HG03432 (cell line): Measurements from ENCODE around the gene RBM23.
A peak's percentile ranks its signal among the peaks of the same experiment; 100 is the strongest.
"Not testable (repeated sequence)": the region's sequence is repeated elsewhere in the genome, so short reads cannot be mapped to it uniquely, and the experiment has no call there.

Experiments
- ATAC-seq: cut with Tn5 transposase; IDR thresholded peaks from one replicate; pipeline ENCODE4 v1.9.1; 2021; ENCODE audit warnings: mild to moderate bottlenecking, moderate library complexity; ENCODE audit not compliant: unreplicated experiment

RBM23 gene

GRCh38 chr14:22920697-22921096 is 1.7 kb upstream of the RBM23 start:
- no peak for ATAC-seq

DNA sequence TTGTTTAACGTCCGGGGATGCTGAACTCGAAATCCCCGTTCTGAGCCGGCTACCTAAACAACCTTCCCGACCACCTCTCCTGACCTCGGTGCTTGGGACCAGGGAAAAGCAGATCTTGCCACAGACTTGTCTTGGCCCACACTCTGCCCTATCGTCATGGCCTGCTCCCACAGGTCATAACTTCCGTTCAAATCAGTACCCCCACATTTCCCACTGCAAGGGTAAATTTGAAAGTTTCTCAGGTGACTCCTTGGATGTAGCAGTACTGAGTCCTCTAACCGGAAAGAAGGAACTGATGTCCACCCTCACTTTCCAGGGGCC is 612 bp upstream of the RBM23 start:
- peak; percentile 16 for ATAC-seq

DNA sequence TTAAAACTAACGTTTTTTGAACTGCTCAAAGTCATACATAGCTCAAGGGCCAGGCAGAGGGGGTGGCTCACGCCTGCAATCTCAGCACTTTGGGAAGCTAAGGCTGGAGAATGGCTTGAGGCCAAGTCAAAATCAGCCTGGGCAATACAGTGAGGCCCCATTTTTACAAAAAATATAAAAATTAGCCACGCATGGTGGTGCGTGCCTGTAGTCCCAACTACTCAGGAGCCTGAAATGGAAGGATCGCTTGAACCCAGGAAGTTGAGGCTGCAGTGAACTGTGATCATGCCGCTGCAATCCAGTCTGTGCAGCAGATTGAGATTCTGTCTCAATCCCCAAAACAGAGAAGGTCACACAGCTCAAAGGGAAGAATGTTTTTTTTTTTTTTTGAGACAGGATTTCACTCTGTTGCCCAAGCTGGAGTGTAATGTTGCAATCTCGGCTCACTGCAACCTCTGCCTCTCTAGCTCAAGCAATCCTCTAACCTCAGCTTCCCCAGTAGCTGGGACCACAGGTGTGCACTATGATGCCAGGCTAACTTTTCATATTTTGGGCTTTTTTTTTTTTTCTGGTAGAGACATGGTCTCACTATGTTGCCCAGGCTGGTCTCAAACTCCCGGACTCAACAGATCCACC is 2.9 kb downstream of the RBM23 start:
- no peak for ATAC-seq

DNA sequence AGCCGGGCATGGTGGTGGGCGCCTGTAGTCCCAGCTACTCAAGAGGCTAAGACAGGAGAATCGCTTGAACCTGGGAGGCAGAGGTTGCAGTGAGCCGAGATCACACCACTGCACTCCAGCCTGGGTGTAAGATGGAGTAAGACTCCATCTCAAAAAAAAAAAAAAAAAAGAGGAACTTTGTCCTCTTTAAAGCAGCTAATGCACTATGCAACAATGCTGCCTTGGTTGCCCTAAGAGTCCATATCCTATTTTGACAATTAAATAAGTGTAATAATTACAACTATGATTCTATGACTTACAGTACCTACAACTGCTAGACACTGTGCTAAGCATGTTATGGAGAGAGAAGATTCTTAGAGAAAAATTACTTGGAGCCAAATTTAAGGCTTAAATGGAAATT is 4.1 kb downstream of the RBM23 start:
- ATAC-seq, result not testable (repeated sequence)

DNA sequence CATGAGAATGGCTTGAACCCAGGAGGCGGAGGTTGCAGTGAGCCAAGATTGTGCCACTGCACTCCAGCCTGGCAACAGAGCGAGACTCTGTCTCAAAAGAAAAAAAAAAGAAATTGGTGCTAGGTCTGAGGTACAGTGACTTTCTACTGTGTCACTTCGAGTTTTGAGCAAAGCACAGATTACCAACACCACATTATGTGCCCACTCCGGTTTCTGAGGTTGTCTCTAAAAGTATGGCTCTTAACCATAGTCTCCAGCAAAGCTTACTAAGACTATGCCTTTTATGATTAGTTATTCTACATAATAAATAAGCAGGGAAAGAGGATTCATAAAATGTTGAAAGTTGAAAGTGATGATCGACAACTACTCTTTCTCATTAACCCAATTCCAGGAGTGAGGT is 8.0 kb downstream of the RBM23 start:
- no peak for ATAC-seq

GRCh38 chr14:22908601-22909000 is 10.3 kb downstream of the RBM23 start:
- no peak for ATAC-seq

GRCh38 chr14:22907429-22907828 is 11.5 kb downstream of the RBM23 start:
- ATAC-seq, result no peak

DNA sequence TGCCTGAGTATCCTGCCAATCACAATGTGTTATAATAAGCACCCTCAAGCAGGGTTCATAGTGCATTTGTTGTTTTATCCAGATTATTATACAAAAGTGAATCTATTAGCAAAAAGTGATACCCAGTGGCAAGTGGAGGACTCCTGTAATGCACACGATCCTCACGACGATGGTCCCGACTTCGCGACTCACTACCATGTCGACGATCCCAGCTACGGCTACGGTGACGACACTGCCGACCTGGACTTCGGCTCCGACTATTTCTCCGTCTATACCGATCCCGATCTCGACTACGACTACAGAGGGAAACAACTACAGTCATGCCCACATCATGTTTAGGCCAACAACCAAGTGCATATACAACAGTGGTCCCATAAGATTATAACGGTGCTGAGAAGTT is 12.9 kb downstream of the RBM23 start:
- ATAC-seq, result no peak

GRCh38 chr14:22905627-22906026 is 13.3 kb downstream of the RBM23 start:
- no peak for ATAC-seq

DNA sequence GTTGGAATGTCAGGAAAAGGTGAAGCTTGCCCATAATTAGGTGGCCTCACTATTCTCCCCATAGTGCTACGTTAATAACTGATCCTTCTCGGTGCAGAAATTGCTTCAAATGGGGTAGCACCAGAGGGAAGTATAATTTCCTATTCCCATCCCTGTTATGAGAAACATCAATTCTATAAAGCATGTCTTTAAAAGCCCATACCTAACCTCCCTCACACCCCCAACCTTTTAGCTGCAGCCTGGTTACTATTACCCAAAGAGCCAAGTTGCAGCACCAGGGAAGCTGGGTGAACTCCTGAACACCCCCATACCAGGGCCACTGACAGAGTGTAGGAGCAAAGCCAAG is 15.2 kb downstream of the RBM23 start:
- no peak for ATAC-seq

DNA sequence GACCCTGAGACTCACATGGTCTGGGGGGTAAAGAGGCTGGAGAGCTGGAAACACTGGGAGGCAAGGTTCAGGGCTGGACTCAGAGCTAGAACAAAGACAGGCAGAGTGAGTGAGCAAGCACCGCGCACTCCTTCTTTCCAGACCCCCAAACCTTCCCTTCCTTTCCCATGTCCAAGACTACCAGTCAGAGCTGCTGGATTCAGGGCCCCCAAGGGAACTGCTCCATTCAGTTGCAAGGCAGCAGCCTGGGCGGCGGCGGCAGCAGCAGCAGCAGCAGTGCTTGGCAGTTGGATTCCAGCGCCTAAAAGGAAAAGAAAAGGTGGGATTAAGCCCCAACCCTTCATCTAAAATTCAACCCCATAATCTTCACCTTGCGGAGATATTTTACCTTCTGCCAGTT is 17.1 kb downstream of the RBM23 start:
- ATAC-seq, result no peak

DNA sequence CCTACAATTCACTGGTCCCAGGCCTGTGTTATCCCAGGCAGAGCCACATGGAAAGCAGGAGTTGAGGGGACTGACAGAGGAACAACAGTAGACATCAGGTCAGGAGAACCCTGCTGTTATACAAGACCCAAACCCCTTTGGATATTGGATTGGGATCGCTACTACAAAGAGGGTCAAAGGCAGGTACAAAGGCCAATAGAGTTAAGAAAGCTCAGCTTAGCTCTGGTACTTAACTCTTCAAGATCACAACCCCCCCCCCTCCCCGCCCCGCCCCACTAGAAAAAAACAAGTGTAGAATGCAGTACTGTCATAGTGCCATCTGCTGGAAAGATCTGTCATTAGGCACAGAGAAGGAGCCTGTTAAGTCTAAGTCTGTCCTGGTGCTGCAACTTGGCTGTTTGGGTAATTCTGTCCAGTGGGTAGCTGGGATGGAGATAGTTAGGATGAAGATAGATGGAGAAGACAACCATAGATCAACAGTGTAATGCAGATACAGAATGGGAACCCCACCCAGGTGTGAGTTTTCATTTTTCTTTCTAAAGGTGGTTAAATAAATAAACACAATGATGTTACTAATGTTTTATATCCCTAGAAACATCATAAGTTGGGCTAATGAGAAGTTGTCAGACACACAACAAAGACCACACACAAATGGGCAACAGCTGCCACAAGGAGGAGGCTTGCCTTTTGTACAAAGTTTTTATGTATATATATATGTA is 18.7 kb downstream of the RBM23 start:
- ATAC-seq, result no peak

DNA sequence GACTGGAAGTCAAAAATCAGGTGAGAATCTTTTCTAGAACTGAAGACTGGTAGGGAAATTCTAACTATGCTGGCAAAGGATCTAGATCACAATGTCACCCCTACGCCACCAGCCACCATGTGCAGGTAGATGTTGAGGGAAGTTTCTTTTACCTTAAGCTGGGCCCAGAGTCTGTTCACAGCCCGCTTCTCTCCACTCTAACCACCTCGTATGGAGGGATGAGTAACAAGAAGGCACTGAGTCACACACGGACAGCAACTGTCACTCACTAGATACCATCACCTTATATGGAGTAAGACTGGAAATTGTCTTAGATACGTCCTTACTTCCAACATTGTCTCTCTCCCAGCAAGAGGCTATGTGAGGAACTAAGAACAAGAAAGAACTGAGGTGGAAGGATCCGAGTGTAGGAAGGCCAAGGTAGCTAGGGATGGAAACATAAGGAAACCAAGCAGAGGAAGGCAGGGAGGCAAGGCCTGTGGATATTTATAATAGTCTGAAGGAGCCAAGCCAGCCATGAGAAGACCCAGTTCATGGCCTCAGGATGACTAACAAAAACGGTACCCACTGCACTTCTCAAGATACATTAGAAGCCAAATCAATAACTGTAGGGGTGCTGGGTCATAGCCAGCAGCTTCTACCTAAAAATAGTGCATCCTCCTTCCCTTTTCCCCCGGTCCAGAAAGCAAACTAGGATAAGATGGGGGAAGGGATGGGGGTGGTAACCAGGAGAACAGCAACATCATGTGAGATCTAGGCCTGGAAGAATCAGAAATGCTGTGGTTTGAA is 20.5 kb downstream of the RBM23 start:
- no peak for ATAC-seq

- ATAC-seq, result no peak
Observed at GRCh38 chr14:22897357-22897756, 21.6 kb downstream of the RBM23 start.

GRCh38 chr14:22896760-22897159 is 22.2 kb downstream of the RBM23 start:
- ATAC-seq, result no peak

- no peak for ATAC-seq
Observed at GRCh38 chr14:22896356-22896755, 22.6 kb downstream of the RBM23 start.

GRCh38 chr14:22895402-22895801 is 23.5 kb downstream of the RBM23 start:
- ATAC-seq, result no peak

DNA sequence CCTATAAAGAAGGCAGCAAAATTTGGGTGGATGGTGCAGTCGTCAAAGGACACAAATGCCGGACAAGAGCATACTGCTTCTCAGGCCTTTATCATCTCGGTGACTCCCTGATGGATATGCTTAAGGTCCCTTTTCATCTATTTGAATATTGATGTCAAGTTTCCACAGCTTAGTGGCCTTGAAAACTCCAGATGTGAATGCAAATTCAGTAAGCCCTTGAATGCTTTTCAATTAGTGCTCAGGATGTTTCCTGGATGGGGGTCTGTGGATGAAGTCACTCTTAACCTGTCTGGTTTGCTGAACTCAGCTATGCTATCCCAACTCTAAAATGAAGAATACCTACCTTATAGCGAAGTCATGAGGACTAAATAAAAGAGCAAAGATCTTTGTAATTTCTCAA is 25.2 kb downstream of the RBM23 start:
- ATAC-seq, result no peak

GRCh38 chr14:22892488-22892887 is 26.5 kb downstream of the RBM23 start:
- no peak for ATAC-seq

DNA sequence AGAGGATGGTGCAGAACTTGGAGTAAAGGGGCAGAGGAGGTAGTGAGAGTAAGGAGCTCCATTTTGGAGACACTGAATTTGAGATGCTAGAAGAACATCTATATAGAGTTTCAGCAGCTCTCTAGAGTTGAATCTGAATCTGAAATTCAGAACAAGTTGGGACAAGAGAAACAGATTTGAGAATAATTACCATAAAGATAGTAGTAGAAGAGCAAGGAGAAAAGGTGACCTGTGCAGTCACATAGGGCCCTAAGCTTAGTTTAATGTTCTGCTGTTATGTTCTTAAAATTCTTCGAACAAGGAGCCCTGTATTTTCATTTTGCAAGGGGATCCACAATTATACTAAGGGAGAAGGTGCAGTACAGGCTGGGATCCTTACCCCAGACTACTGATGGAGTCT is 28.5 kb downstream of the RBM23 start:
- no peak for ATAC-seq

DNA sequence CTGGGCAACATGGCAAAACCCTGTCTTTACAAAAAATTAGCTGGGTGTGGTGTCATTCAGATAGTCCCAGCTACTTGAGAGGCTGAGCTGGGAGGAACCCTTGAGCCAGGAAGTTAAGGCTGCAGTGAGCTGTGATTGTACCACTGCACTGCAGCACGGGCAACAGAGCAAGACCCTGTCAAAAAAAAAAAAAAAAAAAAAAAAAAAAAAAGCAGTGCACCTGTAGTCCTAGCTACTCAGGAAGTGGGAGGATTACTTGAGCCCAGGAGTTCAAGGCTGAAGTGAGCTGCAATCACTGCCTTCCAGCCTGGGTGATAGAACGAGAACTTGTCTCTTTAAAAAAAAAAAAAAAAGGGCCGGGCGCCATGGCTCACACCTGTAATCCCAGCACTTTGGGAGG is 30.3 kb downstream of the RBM23 start:
- no peak for ATAC-seq

- peak; percentile 50 for ATAC-seq
Observed at GRCh38 chr14:22887990-22888378, 31.0 kb downstream of the RBM23 start.
